HCT116 (cell line): ENCODE results near the gene GPA33. TPM values are rescaled to one million over a fixed set of nuclear protein-coding genes. Genes with fewer than 3 reads are reported as not detected.

Source experiments
- ATAC-seq: fragments of 200-7000 bp; cut with Tn5 transposase; 2 replicates; pipeline ENCODE4 v1.9.1; 2020; ENCODE audit warnings: mild to moderate bottlenecking, moderate library complexity
- BruUV-seq: library from RNA; stranded (reverse); fragments of 400-500 nt; replicated peaks from 2 replicates; lab custom pipeline; 2021; lab: Mats Ljungman, UMichigan
- CTCF ChIA-PET: fragments of 300-600 bp; sonication (Branson Sonifier 250); formaldehyde crosslinking; loops from one replicate; lab custom pipeline; 2021; ENCODE audit warnings: antibody characterized with exemption; lab: Charles Lee
- POLR2A ChIA-PET: fragments of 300-600, 350-600 bp; sonication (Branson Sonifier 250); formaldehyde crosslinking; loops from one replicate; lab custom pipeline; 2021; ENCODE audit warnings: antibody characterized with exemption; lab: Charles Lee
- RAD21 ChIA-PET, 2 experiments: fragments of 300-600 bp; sonication (Branson Sonifier 250); formaldehyde crosslinking; loops; one replicate each; lab custom pipeline; 2023; ENCODE audit warnings: low total read pairs in 2 of 2; ENCODE audit not compliant: uncharacterized antibody in 2 of 2, unreplicated experiment in 2 of 2, low non-redundant PET in 1 of 2; lab: Charles Lee
- DNase-seq: peaks from one replicate; pipeline ENCODE4 v3.0.0-alpha.2; 2010; ENCODE audit warnings: low read depth, low spot score
- H2AFZ ChIP-seq: fragments of 200-600 bp; shearing (Covaris generic), sonication (generic); 2 replicates; pipeline ENCODE4 v1.6.1; 2017; ENCODE audit warnings: low read depth, mixed run types, mixed read lengths, antibody characterized with exemption, low read length; ENCODE audit not compliant: poor library complexity, severe bottlenecking
- H3K27ac ChIP-seq: 2 replicates; pipeline ENCODE4 v1.5.1; 2012; ENCODE audit warnings: low read depth, low read length
- H3K27me3 ChIP-seq: fragments of 200-600 bp; sonication (generic); 2 replicates; pipeline ENCODE4 v1.6.1; 2016; ENCODE audit warnings: mixed run types, low read length, mixed read lengths; ENCODE audit not compliant: insufficient read depth
- H3K36me3 ChIP-seq, 2 experiments: fragments of 200-500 bp in 1 of 2; fragments of 200-600 bp in 1 of 2; sonication (Bioruptor generic) in 1 of 2; sonication (generic) in 1 of 2; 2 replicates each; pipeline versions ENCODE4 v1.5.1 to v1.6.1; 2014 to 2016; ENCODE audit warnings: low read length in 2 of 2, inconsistent platforms in 1 of 2, mixed read lengths in 1 of 2, mixed run types in 1 of 2; ENCODE audit not compliant: insufficient read depth in 2 of 2, control insufficient read depth in 1 of 2
- H3K4me1 ChIP-seq, 2 experiments: fragments of 200-600 bp in 1 of 2; sonication (generic) in 1 of 2; 2 replicates each; pipeline versions ENCODE4 v1.5.1 to v1.6.1; 2012 to 2017; ENCODE audit warnings: low read length in 2 of 2, inconsistent platforms in 1 of 2, mild to moderate bottlenecking in 1 of 2, mixed read lengths in 1 of 2, mixed run types in 1 of 2, moderate library complexity in 1 of 2; ENCODE audit not compliant: insufficient read depth in 2 of 2, control insufficient read depth in 1 of 2
- H3K4me2 ChIP-seq: fragments of 200-600 bp; sonication (generic); 2 replicates; pipeline ENCODE4 v1.6.1; 2017; ENCODE audit warnings: mixed run types, low read length, mixed read lengths
- H3K4me3 ChIP-seq, 2 experiments: fragments of 200-600 bp in 1 of 2; sonication (generic) in 1 of 2; replicated peaks in 1 of 2; 2 replicates each; pipeline ENCODE4 v1.5.1; 2011 to 2016; ENCODE audit warnings: low read length in 2 of 2, control low read depth in 1 of 2, low read depth in 1 of 2, mild to moderate bottlenecking in 1 of 2, mixed read lengths in 1 of 2, mixed run types in 1 of 2
- H3K79me2 ChIP-seq: fragments of 200-600 bp; sonication (generic); 2 replicates; pipeline ENCODE4 v1.6.1; 2017; ENCODE audit warnings: mild to moderate bottlenecking, mixed run types, low read length, moderate library complexity, mixed read lengths; ENCODE audit not compliant: insufficient read depth
- H3K9ac ChIP-seq: fragments of 200-600 bp; sonication (generic); 2 replicates; pipeline ENCODE4 v1.6.1; 2016; ENCODE audit warnings: low read length, mixed read lengths
- H3K9me2 ChIP-seq: fragments of 200-600 bp; sonication (generic), shearing (Covaris generic); 2 replicates; pipeline ENCODE4 v1.6.1; 2017; ENCODE audit warnings: mixed run types, mild to moderate bottlenecking, moderate library complexity; ENCODE audit not compliant: insufficient read depth
- H3K9me3 ChIP-seq, 2 experiments: fragments of 200-500 bp in 1 of 2; fragments of 200-600 bp in 1 of 2; sonication (Bioruptor generic) in 1 of 2; sonication (generic) in 1 of 2; 2 replicates each; pipeline ENCODE4 v1.6.1; 2014 to 2017; ENCODE audit warnings: low read length in 2 of 2, mixed read lengths in 2 of 2, inconsistent platforms in 1 of 2, low read depth in 1 of 2, mild to moderate bottlenecking in 1 of 2, mixed run types in 1 of 2, moderate library complexity in 1 of 2; ENCODE audit not compliant: control insufficient read depth in 1 of 2, insufficient read depth in 1 of 2
- H4K20me1 ChIP-seq: fragments of 200-600 bp; sonication (generic), shearing (Covaris generic); 2 replicates; pipeline ENCODE4 v1.6.1; 2017; ENCODE audit warnings: mixed run types, mild to moderate bottlenecking, moderate library complexity; ENCODE audit not compliant: insufficient read depth
- ATF3 ChIP-seq: IDR thresholded peaks from 2 replicates; pipeline ENCODE4 v1.6.1; 2012
- CBX3 ChIP-seq: IDR thresholded peaks from 2 replicates; pipeline ENCODE4 v1.6.1; 2012; ENCODE audit warnings: low read depth
- CEBPB ChIP-seq: IDR thresholded peaks from 2 replicates; pipeline ENCODE4 v1.6.1; 2012; ENCODE audit warnings: low read depth
- CTCF ChIP-seq, 3 experiments: fragments of 200-600 bp in 1 of 3; sonication (generic) in 1 of 3; IDR thresholded peaks in 2 of 3; conservative IDR thresholded peaks in 1 of 3; 2 replicates each; pipeline ENCODE4 v1.5.1; 2012 to 2017; ENCODE audit warnings: low read depth in 2 of 3, low read length in 2 of 3, antibody characterized with exemption in 1 of 3, borderline replicate concordance in 1 of 3, control low read depth in 1 of 3, mild to moderate bottlenecking in 1 of 3, mixed read lengths in 1 of 3, mixed run types in 1 of 3, moderate library complexity in 1 of 3; ENCODE audit not compliant: insufficient read depth in 1 of 3
- EGR1 ChIP-seq: IDR thresholded peaks from 2 replicates; pipeline ENCODE4 v1.6.1; 2012; ENCODE audit warnings: low read depth
- EZH2 ChIP-seq: fragments of 200-600 bp; sonication (generic); IDR thresholded peaks from 2 replicates; pipeline ENCODE4 v1.6.1; 2017; ENCODE audit warnings: antibody characterized with exemption, mixed run types
- EZH2phosphoT487 ChIP-seq: fragments of 200-600 bp; IDR thresholded peaks from 2 replicates; pipeline ENCODE4 v1.6.1; 2018; ENCODE audit warnings: antibody characterized with exemption, borderline replicate concordance
- FOSL1 ChIP-seq: IDR thresholded peaks from 2 replicates; pipeline ENCODE4 v1.6.1; 2012; ENCODE audit warnings: low read depth
- JUND ChIP-seq: IDR thresholded peaks from 2 replicates; pipeline ENCODE4 v1.6.1; 2012
- MAX ChIP-seq: IDR thresholded peaks from 2 replicates; pipeline ENCODE4 v1.6.1; 2012
- POLR2A ChIP-seq: IDR thresholded peaks from 2 replicates; pipeline ENCODE4 v1.7.0; 2011; ENCODE audit warnings: borderline replicate concordance; ENCODE audit not compliant: insufficient read depth, insufficient read length; ENCODE audit errors: extremely low read depth
- POLR2AphosphoS5 ChIP-seq: IDR thresholded peaks from 2 replicates; pipeline ENCODE4 v1.6.1; 2011; ENCODE audit warnings: mild to moderate bottlenecking, low read depth, low read length, moderate library complexity
- RAD21 ChIP-seq: IDR thresholded peaks from 2 replicates; pipeline ENCODE4 v1.6.1; 2012; ENCODE audit warnings: low read depth, mild to moderate bottlenecking
- REST ChIP-seq: IDR thresholded peaks from 2 replicates; pipeline ENCODE4 v1.6.1; 2012; ENCODE audit warnings: low read depth
- SIN3A ChIP-seq: IDR thresholded peaks from 2 replicates; pipeline ENCODE4 v1.6.1; 2012; ENCODE audit warnings: low read depth
- TCF7L2 ChIP-seq: IDR thresholded peaks from 2 replicates; pipeline ENCODE4 v1.7.0; 2011; ENCODE audit warnings: borderline replicate concordance, inconsistent platforms; ENCODE audit not compliant: insufficient read depth, insufficient read length; ENCODE audit errors: extremely low read depth
- YY1 ChIP-seq: IDR thresholded peaks from 2 replicates; pipeline ENCODE4 v1.6.1; 2011; ENCODE audit warnings: low read length, low read depth, moderate library complexity, mild to moderate bottlenecking; ENCODE audit not compliant: insufficient replicate concordance; ENCODE audit errors: extremely low read depth
- ZBTB33 ChIP-seq: IDR thresholded peaks from 2 replicates; pipeline ENCODE4 v1.6.1; 2011; ENCODE audit warnings: mild to moderate bottlenecking, low read length, moderate library complexity; ENCODE audit not compliant: insufficient replicate concordance; ENCODE audit errors: extremely low read depth
- ZNF274 ChIP-seq: fragments of 200-500 bp; sonication (Bioruptor generic); IDR thresholded peaks from 2 replicates; pipeline ENCODE4 v1.6.1; 2014; ENCODE audit warnings: mild to moderate bottlenecking, low read depth, low read length, inconsistent platforms
- intact Hi-C: fragments of 100-400 bp; cut with micrococcal nuclease; formaldehyde crosslinking; loops from 2 replicates; pipeline ENCODE4 v1.10.0; 2022
- total RNA-seq: library from RNA; stranded (reverse); gene quantifications from one replicate; pipeline ENCODE4 v1.2.1, GENCODE V29; 2021; ENCODE audit not compliant: unreplicated experiment

GPA33 gene
- total RNA-seq, 1 experiment from 2014 or later, result 0.22 TPM

GRCh38 chr1:167117225-167117624 lies 27.0 kb upstream of the GPA33 start:
- H3K79me2 ChIP-seq, result no peaks in the 10 kb centered on the region
- BruUV-seq, result no TSS peak
- H3K4me1 ChIP-seq, result peaks cover 3 to 11% of the 10 kb centered on the region in 2 experiments; a peak in 3 of 4 replicates
- H3K27ac ChIP-seq, result no peak overlapping the region
- H3K27me3 ChIP-seq, result no peaks in the 10 kb centered on the region
- CTCF ChIA-PET, result no interaction called here
- no peaks in the 10 kb centered on the region; the same call in 1 of the 2 replicates for H3K9me2 ChIP-seq
- H3K36me3 ChIP-seq, result no peaks in the 10 kb centered on the region
- no peak for ATAC-seq
- TF ChIP-seq POLR2A, result no peak
- TF ChIP-seq EGR1, result no peak
- no peak for TF ChIP-seq ZBTB33
- no peak for TF ChIP-seq JUND
- TF ChIP-seq EZH2phosphoT487, result no peak
- TF ChIP-seq RAD21, result no peak
- no peak for TF ChIP-seq POLR2AphosphoS5
- no peak for TF ChIP-seq ATF3
- no peak for TF ChIP-seq YY1
- TF ChIP-seq CTCF (IDR thresholded peaks at IDR 0.05 in 2 of 3, conservative IDR thresholded peaks at IDR 0.05 in 1 of 3; ENCODE audit: borderline replicate concordance in 1 of 3, insufficient read depth in 1 of 3, low read depth in 2 of 3, low read length in 2 of 3), result no peak
- no peak for TF ChIP-seq CBX3
- TF ChIP-seq SIN3A, result no peak
- no peak for TF ChIP-seq FOSL1
- no peak for TF ChIP-seq CEBPB
- TF ChIP-seq MAX, result no peak
- no peak for TF ChIP-seq ZNF274
- TF ChIP-seq TCF7L2, result no peak
- no peak for TF ChIP-seq REST
- TF ChIP-seq EZH2, result no peak
- no peaks in the 10 kb centered on the region for H4K20me1 ChIP-seq
- no peak overlapping the region for H3K4me3 ChIP-seq
- intact Hi-C loops, result no loop called here
- H3K9me3 ChIP-seq, result no peaks in the 10 kb centered on the region
- RAD21 ChIA-PET, result no interaction called here
- no peak for DNase-seq
- H2AFZ ChIP-seq, result no peak overlapping the region
- no peak overlapping the region for H3K4me2 ChIP-seq
- no peak overlapping the region for H3K9ac ChIP-seq
- POLR2A ChIA-PET, result no interaction called here
